OCI-LY1 (cell line): Measurements from ENCODE around the gene RPS18.

Experiments used
- H2AFZ ChIP-seq: fragments of 200-600 bp; sonication (generic), shearing (Covaris generic); 2 replicates; pipeline ENCODE4 v1.6.0; 2014; ENCODE audit warnings: antibody characterized with exemption, mild to moderate bottlenecking, low read length
- H3F3A ChIP-seq: fragments of 200-600 bp; sonication (generic), shearing (Covaris generic); 2 replicates; pipeline ENCODE4 v1.6.0; 2014; ENCODE audit warnings: mild to moderate bottlenecking, antibody characterized with exemption, low read length, moderate library complexity; ENCODE audit not compliant: insufficient read depth
- H3K27ac ChIP-seq: fragments of 200-600 bp; sonication (generic); 2 replicates; pipeline ENCODE4 v1.5.1; 2014; ENCODE audit warnings: low read length, mixed run types, mild to moderate bottlenecking, low read depth; ENCODE audit not compliant: poor library complexity, severe bottlenecking
- H3K27me3 ChIP-seq: fragments of 200-600 bp; sonication (generic); 2 replicates; pipeline ENCODE4 v1.6.0; 2014; ENCODE audit warnings: antibody characterized with exemption, mild to moderate bottlenecking, low read length, moderate library complexity; ENCODE audit not compliant: insufficient read depth
- H3K36me3 ChIP-seq: fragments of 200-600 bp; sonication (generic); 2 replicates; pipeline ENCODE4 v1.6.1; 2014; ENCODE audit warnings: mild to moderate bottlenecking, antibody characterized with exemption, low read length, moderate library complexity, mixed read lengths; ENCODE audit not compliant: insufficient read depth
- H3K4me1 ChIP-seq: fragments of 200-600 bp; sonication (generic); 2 replicates; pipeline ENCODE4 v1.5.1; 2014; ENCODE audit warnings: mild to moderate bottlenecking, low read length, moderate library complexity; ENCODE audit not compliant: insufficient read depth, severe bottlenecking
- H3K4me2 ChIP-seq: fragments of 200-600 bp; sonication (generic), shearing (Covaris generic); 2 replicates; pipeline ENCODE4 v1.6.1; 2014; ENCODE audit warnings: low read length
- H3K4me3 ChIP-seq: fragments of 200-600 bp; sonication (generic); 2 replicates; pipeline ENCODE4 v1.5.1; 2014; ENCODE audit warnings: low read length, low read depth, mild to moderate bottlenecking, mixed read lengths; ENCODE audit not compliant: poor library complexity, severe bottlenecking
- H3K79me2 ChIP-seq: fragments of 200-600 bp; shearing (Covaris generic); 2 replicates; pipeline ENCODE4 v1.6.1; 2016; ENCODE audit warnings: mixed run types, low read length, mixed read lengths; ENCODE audit not compliant: insufficient read depth
- H3K9ac ChIP-seq: fragments of 200-600 bp; sonication (generic), shearing (Covaris generic); 2 replicates; pipeline ENCODE4 v1.6.1; 2014; ENCODE audit warnings: mild to moderate bottlenecking, low read length, mixed read lengths
- H3K9me2 ChIP-seq: fragments of 200-600 bp; sonication (generic), shearing (Covaris generic); 2 replicates; pipeline ENCODE4 v1.6.1; 2014; ENCODE audit warnings: low read depth, mild to moderate bottlenecking, low read length, mixed read lengths
- H3K9me3 ChIP-seq: fragments of 200-600 bp; shearing (Covaris generic); 2 replicates; pipeline ENCODE4 v1.6.1; 2014; ENCODE audit warnings: low read length, mixed read lengths
- H4K20me1 ChIP-seq: fragments of 200-600 bp; sonication (generic), shearing (Covaris generic); 2 replicates; pipeline ENCODE4 v1.6.0; 2016; ENCODE audit warnings: mild to moderate bottlenecking, low read length; ENCODE audit not compliant: insufficient read depth
- CTCF ChIP-seq: fragments of 200-600 bp; sonication (generic), shearing (Covaris generic); IDR thresholded peaks from 2 replicates; pipeline ENCODE4 v1.5.1; 2017; ENCODE audit warnings: mild to moderate bottlenecking, antibody characterized with exemption, low read length, moderate library complexity, mixed read lengths
- EZH2 ChIP-seq: fragments of 200-600 bp; sonication (generic), shearing (Covaris generic); IDR thresholded peaks from 2 replicates; pipeline ENCODE4 v1.8.0; 2017; ENCODE audit warnings: borderline replicate concordance, mixed run types, mild to moderate bottlenecking, antibody characterized with exemption, low read length, moderate library complexity, mixed read lengths

The RPS18 gene

GRCh38 chr6:33314515-33314942 lies 42.7 kb downstream of the RPS18 start:
- Histone ChIP-seq H3K9me3 (no peaks in the 10 kb centered on the region), H3K4me1 (peaks cover 37% of the 10 kb centered on the region), H3K9me2 (no peaks in the 10 kb centered on the region), H4K20me1 (no peaks in the 10 kb centered on the region), H3K79me2 (peaks cover 16% of the 10 kb centered on the region), H3K36me3 (peaks cover 20% of the 10 kb centered on the region), H3K27me3 (no peaks in the 10 kb centered on the region), H3K4me3 (peak overlapping the region; percentile 85), H2AFZ (no peak overlapping the region), H3K27ac (peak overlapping the region; percentile 94), H3K9ac (peak overlapping the region; percentile 83), H3F3A (0 out of 2 replicates have a peak, but pooled peaks cover 4% of the 10 kb centered on the region), H3K4me2 (peak overlapping the region; percentile 89)
- TF ChIP-seq CTCF, result no peak
- no peak for TF ChIP-seq EZH2

GRCh38 chr6:33314943-33315792 lies 43.3 kb downstream of the RPS18 start:
- Histone ChIP-seq H3K9me2 (no peaks in the 10 kb centered on the region), H3F3A (0 out of 2 replicates have a peak, but pooled peaks cover 4% of the 10 kb centered on the region), H3K27ac (peak overlapping the region; percentile 94), H3K4me2 (peak overlapping the region; percentile 89; the same call in 1 of the 2 replicates), H2AFZ (no peak overlapping the region), H3K9ac (no peak overlapping the region), H4K20me1 (no peaks in the 10 kb centered on the region), H3K4me3 (peak overlapping the region; percentile 85), H3K36me3 (peaks cover 27% of the 10 kb centered on the region), H3K9me3 (no peaks in the 10 kb centered on the region), H3K27me3 (no peaks in the 10 kb centered on the region), H3K4me1 (peaks cover 44% of the 10 kb centered on the region), H3K79me2 (peaks cover 16% of the 10 kb centered on the region)
- TF ChIP-seq CTCF, result no peak
- TF ChIP-seq EZH2, result no peak

- no peaks in the 10 kb centered on the region for H4K20me1 ChIP-seq
- no peak overlapping the region for H3K9ac ChIP-seq
- no peak overlapping the region for H2AFZ ChIP-seq
- no peak overlapping the region for H3K4me2 ChIP-seq
- H3K4me3 ChIP-seq, result no peak overlapping the region
- H3K79me2 ChIP-seq, result peaks cover 12% of the 10 kb centered on the region
- no peaks in the 10 kb centered on the region for H3K9me3 ChIP-seq
- no peak overlapping the region for H3K27ac ChIP-seq
- H3K9me2 ChIP-seq, result no peaks in the 10 kb centered on the region
- H3K27me3 ChIP-seq, result no peaks in the 10 kb centered on the region
- H3K36me3 ChIP-seq, result peaks cover 35% of the 10 kb centered on the region
- 0 out of 2 replicates have a peak, but pooled peaks cover 4% of the 10 kb centered on the region for H3F3A ChIP-seq
- TF ChIP-seq CTCF (no peak), EZH2 (no peak)
- H3K4me1 ChIP-seq, result peaks cover 52% of the 10 kb centered on the region
Measured at GRCh38 chr6:33315793-33316602, 44.1 kb downstream of the RPS18 start.
